WTC11 (cell line): Measurements from ENCODE around the gene MAML3. TPM values are rescaled to one million over a fixed set of nuclear protein-coding genes. Genes with fewer than 3 reads are reported as not detected.

Experiments used
- ATF1 ChIP-seq: sonication (generic); formaldehyde crosslinking; IDR thresholded peaks from 2 replicates; pipeline ENCODE4 v1.8.1; 2023; ENCODE audit warnings: mild to moderate bottlenecking, moderate library complexity, missing genetic modification reagents
- CBFB ChIP-seq: sonication (generic); formaldehyde crosslinking; IDR thresholded peaks from 2 replicates; pipeline ENCODE4 v1.8.1; 2022; ENCODE audit warnings: mild to moderate bottlenecking, low read depth, missing genetic modification reagents
- CREB1 ChIP-seq: sonication (generic); formaldehyde crosslinking; IDR thresholded peaks from 2 replicates; pipeline ENCODE4 v1.8.0; 2023; ENCODE audit warnings: mild to moderate bottlenecking, missing genetic modification reagents
- CREM ChIP-seq: sonication (generic); formaldehyde crosslinking; IDR thresholded peaks from 2 replicates; pipeline ENCODE4 v1.8.1; 2022; ENCODE audit warnings: mild to moderate bottlenecking, missing genetic modification reagents, moderate library complexity
- EMX1 ChIP-seq: fragments of 250-450 bp; sonication (Bioruptor Pico); IDR thresholded peaks from 2 replicates; pipeline ENCODE4 v1.8.0; 2021; ENCODE audit warnings: mild to moderate bottlenecking
- ERG ChIP-seq: fragments of 250-450 bp; sonication (Bioruptor Pico); IDR thresholded peaks from 2 replicates; pipeline ENCODE4 v1.8.0; 2021; ENCODE audit warnings: mild to moderate bottlenecking
- ESRRA ChIP-seq: sonication (generic); formaldehyde crosslinking; IDR thresholded peaks from 2 replicates; pipeline ENCODE4 v1.8.1; 2022; ENCODE audit warnings: mild to moderate bottlenecking, missing genetic modification reagents, borderline replicate concordance
- FOXJ3 ChIP-seq: sonication (generic); formaldehyde crosslinking; IDR thresholded peaks from 2 replicates; pipeline ENCODE4 v1.9.0; 2021; ENCODE audit warnings: missing genetic modification reagents, mild to moderate bottlenecking, borderline replicate concordance
- FOXP1 ChIP-seq: sonication (generic); formaldehyde crosslinking; IDR thresholded peaks from 2 replicates; pipeline ENCODE4 v1.8.0; 2022; ENCODE audit warnings: missing genetic modification reagents, mild to moderate bottlenecking, moderate library complexity, borderline replicate concordance
- GTF2I ChIP-seq: fragments of 250-450 bp; sonication (Bioruptor Pico); conservative IDR thresholded peaks from 2 replicates; pipeline ENCODE4 v1.4.0; 2021; ENCODE audit warnings: mild to moderate bottlenecking
- IRF1 ChIP-seq: sonication (generic); formaldehyde crosslinking; IDR thresholded peaks from 2 replicates; pipeline ENCODE4 v1.8.0; 2023; ENCODE audit warnings: missing genetic modification reagents
- JAZF1 ChIP-seq: fragments of 250-450 bp; sonication (Bioruptor Pico); IDR thresholded peaks from 2 replicates; pipeline ENCODE4 v1.9.0; 2021; ENCODE audit warnings: moderate library complexity, mild to moderate bottlenecking, inconsistent platforms
- KAT7 ChIP-seq: sonication (generic); formaldehyde crosslinking; IDR thresholded peaks from 2 replicates; pipeline ENCODE4 v1.8.1; 2023; ENCODE audit warnings: missing genetic modification reagents, mild to moderate bottlenecking, borderline replicate concordance
- NFYB ChIP-seq: sonication (generic); formaldehyde crosslinking; conservative IDR thresholded peaks from 2 replicates; pipeline ENCODE4 v1.8.0; 2022; ENCODE audit warnings: low read depth, missing genetic modification reagents
- PREB ChIP-seq: sonication (generic); formaldehyde crosslinking; IDR thresholded peaks from 2 replicates; pipeline ENCODE4 v1.8.1; 2022; ENCODE audit warnings: mild to moderate bottlenecking, missing genetic modification reagents, moderate library complexity, borderline replicate concordance
- TCF7 ChIP-seq: sonication (generic); formaldehyde crosslinking; IDR thresholded peaks from 2 replicates; pipeline ENCODE4 v1.8.0; 2022; ENCODE audit warnings: mild to moderate bottlenecking, low read depth, missing genetic modification reagents, moderate library complexity
- TEAD1 ChIP-seq: sonication (generic); formaldehyde crosslinking; IDR thresholded peaks from 2 replicates; pipeline ENCODE4 v1.8.0; 2022; ENCODE audit warnings: mild to moderate bottlenecking, missing genetic modification reagents
- TP53 ChIP-seq: sonication (generic); formaldehyde crosslinking; IDR thresholded peaks from 2 replicates; pipeline ENCODE4 v1.8.1; 2023; ENCODE audit warnings: mild to moderate bottlenecking, missing genetic modification reagents
- USF1 ChIP-seq: sonication (generic); formaldehyde crosslinking; IDR thresholded peaks from 2 replicates; pipeline ENCODE4 v1.8.0; 2022; ENCODE audit warnings: mild to moderate bottlenecking, missing genetic modification reagents
- ZNF138 ChIP-seq: sonication (generic); formaldehyde crosslinking; conservative IDR thresholded peaks from 2 replicates; pipeline ENCODE4 v1.8.1; 2022; ENCODE audit warnings: mild to moderate bottlenecking, moderate library complexity, missing genetic modification reagents
- ZNF219 ChIP-seq: sonication (generic); formaldehyde crosslinking; IDR thresholded peaks from 2 replicates; pipeline ENCODE4 v1.8.0; 2023; ENCODE audit warnings: missing genetic modification reagents, mild to moderate bottlenecking, borderline replicate concordance
- ZNF263 ChIP-seq: sonication (generic); formaldehyde crosslinking; IDR thresholded peaks from 2 replicates; pipeline ENCODE4 v1.8.1; 2022; ENCODE audit warnings: low read depth, mild to moderate bottlenecking, moderate library complexity, missing genetic modification reagents
- ZNF281 ChIP-seq: sonication (generic); formaldehyde crosslinking; IDR thresholded peaks from 2 replicates; pipeline ENCODE4 v1.8.0; 2023; ENCODE audit warnings: mild to moderate bottlenecking, missing genetic modification reagents
- ZNF671 ChIP-seq: fragments of 250-450 bp; sonication (Bioruptor Pico); IDR thresholded peaks from 2 replicates; pipeline ENCODE4 v1.8.0; 2021; ENCODE audit warnings: mild to moderate bottlenecking
- total RNA-seq: library from RNA; stranded (reverse); gene quantifications from 3 replicates; pipeline ENCODE4 v1.2.3, GENCODE V29; 2021
- TF ChIP-seq, protein P1 (sequence below): sonication (generic); formaldehyde crosslinking; IDR thresholded peaks from 2 replicates; pipeline ENCODE4 v1.8.1; 2023; ENCODE audit warnings: mild to moderate bottlenecking, missing genetic modification reagents
- TF ChIP-seq, protein P2 (sequence below): sonication (generic); formaldehyde crosslinking; IDR thresholded peaks from 2 replicates; pipeline ENCODE4 v1.8.1; 2022; ENCODE audit warnings: low read depth, mild to moderate bottlenecking, moderate library complexity, missing genetic modification reagents, borderline replicate concordance
- TF ChIP-seq, protein P3 (sequence below): sonication (generic); formaldehyde crosslinking; conservative IDR thresholded peaks from 2 replicates; pipeline ENCODE4 v1.8.1; 2023; ENCODE audit warnings: mild to moderate bottlenecking, low read depth, missing genetic modification reagents, moderate library complexity

Gene MAML3
- total RNA-seq, 1 experiment from 2014 or later = 7.4 TPM

GRCh38 chr4:139734875-139735380 is 419.1 kb downstream of the MAML3 start (continued):
- TF ChIP-seq, protein P1, sequence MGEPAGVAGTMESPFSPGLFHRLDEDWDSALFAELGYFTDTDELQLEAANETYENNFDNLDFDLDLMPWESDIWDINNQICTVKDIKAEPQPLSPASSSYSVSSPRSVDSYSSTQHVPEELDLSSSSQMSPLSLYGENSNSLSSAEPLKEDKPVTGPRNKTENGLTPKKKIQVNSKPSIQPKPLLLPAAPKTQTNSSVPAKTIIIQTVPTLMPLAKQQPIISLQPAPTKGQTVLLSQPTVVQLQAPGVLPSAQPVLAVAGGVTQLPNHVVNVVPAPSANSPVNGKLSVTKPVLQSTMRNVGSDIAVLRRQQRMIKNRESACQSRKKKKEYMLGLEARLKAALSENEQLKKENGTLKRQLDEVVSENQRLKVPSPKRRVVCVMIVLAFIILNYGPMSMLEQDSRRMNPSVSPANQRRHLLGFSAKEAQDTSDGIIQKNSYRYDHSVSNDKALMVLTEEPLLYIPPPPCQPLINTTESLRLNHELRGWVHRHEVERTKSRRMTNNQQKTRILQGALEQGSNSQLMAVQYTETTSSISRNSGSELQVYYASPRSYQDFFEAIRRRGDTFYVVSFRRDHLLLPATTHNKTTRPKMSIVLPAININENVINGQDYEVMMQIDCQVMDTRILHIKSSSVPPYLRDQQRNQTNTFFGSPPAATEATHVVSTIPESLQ (CRISPR knock-in tag) = no peak
- TF ChIP-seq ATF1 (CRISPR knock-in tag) = 0 out of 2 replicates have a peak, but pooled peaks have one; percentile 47
- TF ChIP-seq PREB (CRISPR knock-in tag) = no peak
- no peak for TF ChIP-seq KAT7 (CRISPR knock-in tag)
- no peak for TF ChIP-seq ZNF219 (CRISPR knock-in tag)
- TF ChIP-seq, protein P2, sequence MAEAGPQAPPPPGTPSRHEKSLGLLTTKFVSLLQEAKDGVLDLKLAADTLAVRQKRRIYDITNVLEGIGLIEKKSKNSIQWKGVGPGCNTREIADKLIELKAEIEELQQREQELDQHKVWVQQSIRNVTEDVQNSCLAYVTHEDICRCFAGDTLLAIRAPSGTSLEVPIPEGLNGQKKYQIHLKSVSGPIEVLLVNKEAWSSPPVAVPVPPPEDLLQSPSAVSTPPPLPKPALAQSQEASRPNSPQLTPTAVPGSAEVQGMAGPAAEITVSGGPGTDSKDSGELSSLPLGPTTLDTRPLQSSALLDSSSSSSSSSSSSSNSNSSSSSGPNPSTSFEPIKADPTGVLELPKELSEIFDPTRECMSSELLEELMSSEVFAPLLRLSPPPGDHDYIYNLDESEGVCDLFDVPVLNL (CRISPR knock-in tag) = no peak
- no peak for TF ChIP-seq ZNF281 (CRISPR knock-in tag)
- no peak; the same call in 1 of the 2 replicates for TF ChIP-seq ESRRA (CRISPR knock-in tag)
- TF ChIP-seq EMX1 (CRISPR knock-in tag) = no peak
- peak; percentile 43; the same call in 1 of the 2 replicates for TF ChIP-seq ZNF263 (CRISPR knock-in tag)
- TF ChIP-seq USF1 = no peak
- TF ChIP-seq ZNF138 (CRISPR knock-in tag) = no peak
- no peak for TF ChIP-seq IRF1 (CRISPR knock-in tag)
- TF ChIP-seq NFYB (CRISPR knock-in tag) = no peak
- peak; percentile 81 for TF ChIP-seq CREM
- TF ChIP-seq TP53 (CRISPR knock-in tag) = peak; percentile 60; the same call in 1 of the 2 replicates
- TF ChIP-seq, protein P3, sequence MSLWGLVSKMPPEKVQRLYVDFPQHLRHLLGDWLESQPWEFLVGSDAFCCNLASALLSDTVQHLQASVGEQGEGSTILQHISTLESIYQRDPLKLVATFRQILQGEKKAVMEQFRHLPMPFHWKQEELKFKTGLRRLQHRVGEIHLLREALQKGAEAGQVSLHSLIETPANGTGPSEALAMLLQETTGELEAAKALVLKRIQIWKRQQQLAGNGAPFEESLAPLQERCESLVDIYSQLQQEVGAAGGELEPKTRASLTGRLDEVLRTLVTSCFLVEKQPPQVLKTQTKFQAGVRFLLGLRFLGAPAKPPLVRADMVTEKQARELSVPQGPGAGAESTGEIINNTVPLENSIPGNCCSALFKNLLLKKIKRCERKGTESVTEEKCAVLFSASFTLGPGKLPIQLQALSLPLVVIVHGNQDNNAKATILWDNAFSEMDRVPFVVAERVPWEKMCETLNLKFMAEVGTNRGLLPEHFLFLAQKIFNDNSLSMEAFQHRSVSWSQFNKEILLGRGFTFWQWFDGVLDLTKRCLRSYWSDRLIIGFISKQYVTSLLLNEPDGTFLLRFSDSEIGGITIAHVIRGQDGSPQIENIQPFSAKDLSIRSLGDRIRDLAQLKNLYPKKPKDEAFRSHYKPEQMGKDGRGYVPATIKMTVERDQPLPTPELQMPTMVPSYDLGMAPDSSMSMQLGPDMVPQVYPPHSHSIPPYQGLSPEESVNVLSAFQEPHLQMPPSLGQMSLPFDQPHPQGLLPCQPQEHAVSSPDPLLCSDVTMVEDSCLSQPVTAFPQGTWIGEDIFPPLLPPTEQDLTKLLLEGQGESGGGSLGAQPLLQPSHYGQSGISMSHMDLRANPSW (CRISPR knock-in tag) = no peak
- TF ChIP-seq FOXP1 (CRISPR knock-in tag) = peak; percentile 74
- no peak for TF ChIP-seq ERG (CRISPR knock-in tag)
- TF ChIP-seq TCF7 (CRISPR knock-in tag) = 0 out of 2 replicates have a peak, but pooled peaks have one; percentile 41
- TF ChIP-seq FOXJ3 (CRISPR knock-in tag) = no peak
- TF ChIP-seq JAZF1 (CRISPR knock-in tag) = no peak
- TF ChIP-seq CREB1 (CRISPR knock-in tag) = peak; percentile 73; the same call in 1 of the 2 replicates
- peak; percentile 67; the same call in 1 of the 2 replicates for TF ChIP-seq CBFB (CRISPR knock-in tag)
- 0 out of 2 replicates have a peak, but pooled peaks have one; percentile 32 for TF ChIP-seq TEAD1
- TF ChIP-seq GTF2I = no peak
- TF ChIP-seq ZNF671 (CRISPR knock-in tag) = no peak
